ENCODE measurements around the gene CUX1. TPM values are rescaled to one million over a fixed set of nuclear protein-coding genes. Genes with fewer than 3 reads are reported as not detected.
"Not testable (repeated sequence)": the region's sequence is repeated elsewhere in the genome, so short reads cannot be mapped to it uniquely, and the experiment has no call there.

The CUX1 gene
- total RNA-seq, 2 donors from 2014 or later = 24.7 to 26.2 TPM

GRCh38 chr7:102042016-102042656, 224.7 kb downstream of the CUX1 start:
- Mint-ChIP-seq H3K9me3 (no peaks in the 10 kb centered on the region), H3K4me3 (no peak overlapping the region), H3K27ac (no peak overlapping the region), H3K27me3 (ENCODE audit: low read depth) (no peaks in the 10 kb centered on the region), H3K36me3 (ENCODE audit: insufficient read depth in 2 of 2) (no peaks in the 10 kb centered on the region), H3K4me1 (ENCODE audit: low read depth) (no peaks in the 10 kb centered on the region)
- ATAC-seq (replicated peaks in 1 of 2) (no peak), DNase-seq (no peak)

- H3K9me3 Mint-ChIP-seq; DNase-seq; H3K4me3 Mint-ChIP-seq; H3K27me3 Mint-ChIP-seq (ENCODE audit: low read depth); H3K4me1 Mint-ChIP-seq (ENCODE audit: low read depth); H3K27ac Mint-ChIP-seq; H3K36me3 Mint-ChIP-seq (ENCODE audit: insufficient read depth in 2 of 2); ATAC-seq (replicated peaks in 1 of 2): not testable (repeated sequence)
These were observed 225.4 kb downstream of the CUX1 start for GRCh38 chr7:102042796-102043195.

GRCh38 chr7:102044641-102044983, 227.2 kb downstream of the CUX1 start:
- ATAC-seq (replicated peaks in 1 of 2) (no peak), DNase-seq (no peak)
- Mint-ChIP-seq H3K4me1 (ENCODE audit: low read depth) (no peaks in the 10 kb centered on the region), H3K27me3 (ENCODE audit: low read depth) (no peaks in the 10 kb centered on the region), H3K36me3 (ENCODE audit: insufficient read depth in 2 of 2) (peaks cover 0 to 4% of the 10 kb centered on the region in 2 donors), H3K27ac (no peak overlapping the region), H3K4me3 (no peak overlapping the region), H3K9me3 (no peaks in the 10 kb centered on the region)

GRCh38 chr7:102044984-102045673, 227.7 kb downstream of the CUX1 start:
- Mint-ChIP-seq H3K27ac (no peak overlapping the region), H3K4me3 (no peak overlapping the region)
- ATAC-seq (replicated peaks in 1 of 2) = no peak

GRCh38 chr7:102045681-102046372, 228.4 kb downstream of the CUX1 start:
- Mint-ChIP-seq H3K27ac (no peak overlapping the region), H3K9me3 (no peaks in the 10 kb centered on the region), H3K4me3 (no peak overlapping the region), H3K4me1 (ENCODE audit: low read depth) (no peaks in the 10 kb centered on the region), H3K36me3 (ENCODE audit: insufficient read depth in 2 of 2) (peaks cover 0 to 4% of the 10 kb centered on the region in 2 donors), H3K27me3 (ENCODE audit: low read depth) (no peaks in the 10 kb centered on the region)
- DNase-seq (no peak), ATAC-seq (replicated peaks in 1 of 2) (no peak)

More at GRCh38 chr7:102044984-102045673, 227.7 kb downstream of the CUX1 start:
- H3K36me3 Mint-ChIP-seq (ENCODE audit: insufficient read depth in 2 of 2) = peaks cover 0 to 4% of the 10 kb centered on the region in 2 donors
- no peaks in the 10 kb centered on the region for H3K4me1 Mint-ChIP-seq (ENCODE audit: low read depth)
- no peak for DNase-seq
- no peaks in the 10 kb centered on the region for H3K9me3 Mint-ChIP-seq
- no peaks in the 10 kb centered on the region for H3K27me3 Mint-ChIP-seq (ENCODE audit: low read depth)

- DNase-seq (no peak), ATAC-seq (replicated peaks in 1 of 2) (no peak)
- no peaks in the 10 kb centered on the region for H3K9me3 Mint-ChIP-seq
- H3K4me3 Mint-ChIP-seq = no peak overlapping the region
- H3K4me1 Mint-ChIP-seq (ENCODE audit: low read depth) = no peaks in the 10 kb centered on the region
- H3K36me3 Mint-ChIP-seq (ENCODE audit: insufficient read depth in 2 of 2) = peaks cover 0 to 4% of the 10 kb centered on the region in 2 donors
- no peak overlapping the region for H3K27ac Mint-ChIP-seq
- H3K27me3 Mint-ChIP-seq (ENCODE audit: low read depth) = no peaks in the 10 kb centered on the region
These were observed 229.1 kb downstream of the CUX1 start for GRCh38 chr7:102046373-102047117.

GRCh38 chr7:102047167-102047566, 229.7 kb downstream of the CUX1 start:
- Mint-ChIP-seq H3K27me3 (ENCODE audit: low read depth) (no peaks in the 10 kb centered on the region), H3K9me3 (no peaks in the 10 kb centered on the region), H3K27ac (no peak overlapping the region), H3K36me3 (ENCODE audit: insufficient read depth in 2 of 2) (peaks cover 0 to 4% of the 10 kb centered on the region in 2 donors), H3K4me3 (no peak overlapping the region), H3K4me1 (ENCODE audit: low read depth) (no peaks in the 10 kb centered on the region)
- ATAC-seq (replicated peaks in 1 of 2) (no peak), DNase-seq (no peak)

- Mint-ChIP-seq H3K27me3 (ENCODE audit: low read depth) (no peaks in the 10 kb centered on the region), H3K36me3 (ENCODE audit: insufficient read depth in 2 of 2) (peaks cover 0 to 11% of the 10 kb centered on the region in 2 donors), H3K4me3 (no peak overlapping the region), H3K4me1 (ENCODE audit: low read depth) (no peaks in the 10 kb centered on the region), H3K27ac (no peak overlapping the region), H3K9me3 (peaks cover 2 to 4% of the 10 kb centered on the region in 2 donors)
- ATAC-seq (replicated peaks in 1 of 2) (no peak), DNase-seq (no peak)
These were observed 232.3 kb downstream of the CUX1 start for GRCh38 chr7:102049765-102050164.

GRCh38 chr7:102050864-102051460, 233.5 kb downstream of the CUX1 start:
- Mint-ChIP-seq H3K4me3 (no peak overlapping the region), H3K27ac (no peak overlapping the region), H3K36me3 (ENCODE audit: insufficient read depth in 2 of 2) (peaks cover 0 to 11% of the 10 kb centered on the region in 2 donors), H3K9me3 (peaks cover 2 to 4% of the 10 kb centered on the region in 2 donors), H3K4me1 (ENCODE audit: low read depth) (no peaks in the 10 kb centered on the region), H3K27me3 (ENCODE audit: low read depth) (no peaks in the 10 kb centered on the region)
- no peak for DNase-seq
- no peak for ATAC-seq (replicated peaks in 1 of 2)

- not testable (repeated sequence) for H3K27me3 Mint-ChIP-seq (ENCODE audit: low read depth); H3K4me1 Mint-ChIP-seq (ENCODE audit: low read depth); H3K9me3 Mint-ChIP-seq; H3K4me3 Mint-ChIP-seq; ATAC-seq (replicated peaks in 1 of 2); DNase-seq; H3K27ac Mint-ChIP-seq
- peaks cover 0 to 11% of the 10 kb centered on the region in 2 donors for H3K36me3 Mint-ChIP-seq (ENCODE audit: insufficient read depth in 2 of 2)
These were observed 234.3 kb downstream of the CUX1 start for GRCh38 chr7:102051736-102052135.

- Mint-ChIP-seq H3K4me1 (ENCODE audit: low read depth) (no peaks in the 10 kb centered on the region), H3K27me3 (ENCODE audit: low read depth) (no peaks in the 10 kb centered on the region), H3K36me3 (ENCODE audit: insufficient read depth in 2 of 2) (peaks cover 0 to 9% of the 10 kb centered on the region in 2 donors), H3K9me3 (peaks cover 2 to 4% of the 10 kb centered on the region in 2 donors), H3K4me3 (no peak overlapping the region), H3K27ac (no peak overlapping the region)
- DNase-seq (no peak), ATAC-seq (replicated peaks in 1 of 2) (no peak)
These were observed 236.7 kb downstream of the CUX1 start for GRCh38 chr7:102054158-102054557.

- no peaks in the 10 kb centered on the region for H3K27me3 Mint-ChIP-seq (ENCODE audit: low read depth)
- DNase-seq (no peak), ATAC-seq (replicated peaks in 1 of 2) (no peak)
- peaks cover 0 to 8% of the 10 kb centered on the region in 2 donors for H3K36me3 Mint-ChIP-seq (ENCODE audit: insufficient read depth in 2 of 2)
- no peak overlapping the region for H3K27ac Mint-ChIP-seq
- peaks cover 2 to 4% of the 10 kb centered on the region in 2 donors for H3K9me3 Mint-ChIP-seq
- H3K4me3 Mint-ChIP-seq = no peak overlapping the region
- H3K4me1 Mint-ChIP-seq (ENCODE audit: low read depth) = no peaks in the 10 kb centered on the region
These were observed 238.0 kb downstream of the CUX1 start for GRCh38 chr7:102055181-102055976.
